Measurements from ENCODE around the gene MAP2K2.

- TF ChIP-seq, protein P1, sequence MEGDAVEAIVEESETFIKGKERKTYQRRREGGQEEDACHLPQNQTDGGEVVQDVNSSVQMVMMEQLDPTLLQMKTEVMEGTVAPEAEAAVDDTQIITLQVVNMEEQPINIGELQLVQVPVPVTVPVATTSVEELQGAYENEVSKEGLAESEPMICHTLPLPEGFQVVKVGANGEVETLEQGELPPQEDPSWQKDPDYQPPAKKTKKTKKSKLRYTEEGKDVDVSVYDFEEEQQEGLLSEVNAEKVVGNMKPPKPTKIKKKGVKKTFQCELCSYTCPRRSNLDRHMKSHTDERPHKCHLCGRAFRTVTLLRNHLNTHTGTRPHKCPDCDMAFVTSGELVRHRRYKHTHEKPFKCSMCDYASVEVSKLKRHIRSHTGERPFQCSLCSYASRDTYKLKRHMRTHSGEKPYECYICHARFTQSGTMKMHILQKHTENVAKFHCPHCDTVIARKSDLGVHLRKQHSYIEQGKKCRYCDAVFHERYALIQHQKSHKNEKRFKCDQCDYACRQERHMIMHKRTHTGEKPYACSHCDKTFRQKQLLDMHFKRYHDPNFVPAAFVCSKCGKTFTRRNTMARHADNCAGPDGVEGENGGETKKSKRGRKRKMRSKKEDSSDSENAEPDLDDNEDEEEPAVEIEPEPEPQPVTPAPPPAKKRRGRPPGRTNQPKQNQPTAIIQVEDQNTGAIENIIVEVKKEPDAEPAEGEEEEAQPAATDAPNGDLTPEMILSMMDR (IDR thresholded peaks at IDR 0.05; ENCODE audit: low read depth, low read length): no peak
- TF ChIP-seq EZH2phosphoT487 (IDR thresholded peaks at IDR 0.05; ENCODE audit: low read depth): no peak
Observed at GRCh38 chr19:4094761-4095487, 29.0 kb downstream of the MAP2K2 start.

All from OCI-LY3 (cell line).